Glomerular visceral epithelial cell (primary cell): ENCODE results near the gene C21orf58.
A peak's percentile ranks its signal among the peaks of the same experiment; 100 is the strongest.
"Not testable (repeated sequence)": the region's sequence is repeated elsewhere in the genome, so short reads cannot be mapped to it uniquely, and the experiment has no call there.

Experiments used
- DNase-seq: peaks from one replicate; pipeline ENCODE4 v3.0.0-alpha.2; 2016; ENCODE audit errors: extremely low spot score

C21orf58 gene

DNA sequence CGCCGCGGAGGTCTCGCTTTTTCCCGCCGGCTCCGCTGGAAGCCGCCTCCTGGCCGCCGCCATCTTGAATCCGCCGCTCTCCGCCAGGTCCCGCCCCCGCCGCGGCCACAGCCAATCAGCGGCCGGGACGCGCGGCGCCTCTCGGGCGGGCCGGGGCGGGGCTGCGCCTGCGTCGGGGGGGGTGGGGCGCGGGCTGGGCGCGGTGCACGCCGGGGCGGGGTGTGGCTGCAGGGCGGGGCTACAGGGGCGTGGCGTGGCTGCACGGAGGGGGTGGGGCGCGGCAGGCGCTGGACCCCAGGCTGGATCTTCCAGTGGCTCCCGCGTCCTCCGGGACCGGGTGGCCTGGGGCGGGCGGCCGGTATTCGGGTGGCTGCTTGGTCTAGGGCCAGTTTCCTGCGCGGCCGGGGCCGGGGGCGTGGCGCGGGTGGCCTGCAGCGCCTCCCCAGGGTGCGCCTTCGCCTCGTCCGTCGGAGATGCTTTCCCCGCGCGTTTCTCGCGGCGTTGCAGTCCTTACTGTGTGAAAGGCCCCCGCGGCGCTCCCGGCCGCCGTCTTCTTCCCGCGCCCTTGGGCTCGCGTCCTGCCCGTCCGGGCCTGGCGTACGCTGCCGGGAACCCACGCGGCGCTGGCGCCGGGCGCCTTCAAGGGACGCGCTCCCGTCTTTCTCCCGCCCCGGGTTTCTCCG is 861 bp upstream of the C21orf58 start:
- peak; percentile 95 for DNase-seq

DNA sequence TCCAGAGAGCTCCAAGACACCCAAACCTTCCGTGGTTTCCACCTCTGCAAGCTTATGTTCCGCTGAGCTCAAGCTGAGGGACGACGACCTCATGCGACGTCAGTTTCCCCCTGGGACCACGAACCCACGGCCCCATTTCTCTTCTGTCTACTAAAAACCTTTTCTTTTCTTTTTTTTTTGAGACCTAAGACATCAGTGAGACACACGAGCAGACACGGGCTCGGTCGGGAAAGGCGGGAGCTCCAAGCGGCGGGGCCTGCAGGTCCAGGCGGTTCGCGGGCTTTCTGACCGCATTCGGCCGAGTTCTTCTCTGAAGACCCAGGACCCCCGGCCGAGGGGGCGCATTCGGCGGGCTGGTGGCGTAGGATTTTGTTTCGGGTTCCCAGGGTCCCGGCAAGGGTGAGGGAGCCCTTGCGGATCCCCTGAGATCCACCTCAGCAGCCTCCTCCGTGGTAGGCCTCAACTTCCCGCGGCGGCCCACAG is 402 bp downstream of the C21orf58 start:
- DNase-seq, result no peak

DNA sequence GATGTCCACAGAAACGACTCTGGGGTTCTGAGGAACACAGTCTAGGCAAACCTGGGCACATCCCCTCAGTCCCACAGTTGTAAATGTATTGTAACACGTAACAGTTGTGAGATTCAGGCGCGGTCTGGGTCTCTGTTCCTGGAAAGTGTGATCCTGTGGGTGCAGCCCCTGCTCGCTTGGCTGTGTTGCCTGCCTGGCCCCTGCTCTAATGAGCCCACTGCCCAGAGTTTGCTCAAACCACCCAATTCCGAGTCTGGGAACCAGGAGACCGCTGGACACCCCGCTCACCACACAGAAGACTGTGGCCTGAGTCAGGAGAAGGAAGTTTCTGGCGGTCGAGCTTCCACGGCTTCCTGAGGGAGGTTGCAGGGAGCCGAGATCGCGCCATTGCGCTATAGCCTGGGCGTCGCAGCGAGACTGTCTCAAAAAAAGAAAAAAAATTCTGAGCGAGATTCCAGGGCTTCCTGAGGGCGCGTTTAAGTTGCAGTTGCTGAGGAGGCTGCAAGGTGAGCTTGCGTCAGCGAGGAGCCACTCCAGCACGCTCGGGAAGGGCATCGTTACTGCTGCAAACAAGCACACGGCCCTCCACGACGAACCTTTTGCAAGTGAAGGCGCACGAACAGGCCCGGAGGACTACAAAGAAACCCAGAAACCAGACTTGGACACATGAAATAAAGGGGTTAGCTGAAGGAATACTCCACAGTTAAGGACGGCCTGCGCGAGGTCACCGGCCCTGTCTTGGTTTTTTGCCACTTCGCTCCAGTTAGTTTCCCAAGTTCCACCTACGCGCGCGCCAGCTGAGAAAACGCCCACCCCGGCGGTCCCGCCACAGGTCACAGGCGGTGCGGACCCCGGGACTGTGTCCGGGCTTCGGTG is 1.1 kb downstream of the C21orf58 start:
- DNase-seq, result peak; percentile 32

DNA sequence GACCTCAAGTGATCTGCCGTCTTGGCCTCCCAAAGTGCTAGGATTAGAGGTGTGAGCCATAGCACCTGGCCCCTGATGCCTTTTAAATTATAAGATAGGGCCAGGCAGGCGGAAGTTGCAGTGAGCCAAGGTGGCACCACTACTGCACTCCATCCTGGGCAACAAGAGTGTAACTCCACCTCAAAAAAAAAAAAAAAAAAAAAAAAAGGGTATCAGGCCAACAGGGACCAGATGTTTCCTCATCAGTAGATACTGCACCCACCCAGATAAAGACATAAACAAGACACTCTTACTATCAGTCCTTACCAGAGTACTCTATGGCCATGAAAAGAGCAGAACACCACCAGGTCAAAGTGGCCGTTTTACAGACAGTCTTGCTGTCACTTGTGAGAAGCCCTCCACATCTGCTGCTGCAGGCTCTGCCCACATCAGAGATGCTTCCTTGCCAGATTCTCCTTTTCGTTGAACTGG is 3.3 kb downstream of the C21orf58 start:
- no peak for DNase-seq

DNA sequence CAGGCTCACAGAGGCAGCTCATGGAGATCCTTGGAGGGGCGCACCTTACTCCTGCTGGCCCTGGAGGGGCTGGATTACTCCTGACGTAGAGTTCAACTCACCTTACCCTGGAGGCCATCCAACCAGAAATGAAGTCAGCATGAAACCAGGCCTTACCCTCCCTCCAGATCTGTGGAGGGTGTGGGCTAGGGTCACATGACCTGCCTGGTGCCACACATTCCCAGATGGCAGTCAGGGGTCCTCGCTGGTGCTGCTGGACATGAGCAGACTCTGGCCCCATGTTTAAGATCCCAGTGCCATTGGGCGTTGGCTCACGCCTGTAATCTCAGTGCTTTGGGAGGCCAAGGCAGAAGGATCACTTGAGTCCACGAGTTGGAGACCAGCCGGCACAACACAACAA is 4.5 kb downstream of the C21orf58 start:
- DNase-seq, result no peak

DNA sequence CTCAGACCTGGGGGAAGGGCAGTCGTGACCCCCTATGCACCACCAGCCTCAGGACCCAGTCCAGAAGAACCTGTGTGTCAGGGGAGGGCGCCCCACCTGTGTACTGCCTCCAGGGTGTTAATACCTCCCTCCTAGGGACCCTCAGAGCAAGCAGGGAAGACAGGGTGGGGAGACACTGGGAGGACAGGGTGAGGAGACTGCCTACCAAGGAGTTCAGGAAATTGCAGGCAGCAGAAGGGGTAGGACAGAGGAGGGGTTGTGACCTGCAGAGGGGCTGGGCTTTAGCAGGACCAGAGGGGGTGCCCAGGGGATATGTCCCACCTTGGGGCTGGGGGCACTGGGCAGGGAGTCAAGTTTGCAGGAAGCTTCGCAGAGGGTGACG is 5.2 kb downstream of the C21orf58 start:
- DNase-seq, result no peak

DNA sequence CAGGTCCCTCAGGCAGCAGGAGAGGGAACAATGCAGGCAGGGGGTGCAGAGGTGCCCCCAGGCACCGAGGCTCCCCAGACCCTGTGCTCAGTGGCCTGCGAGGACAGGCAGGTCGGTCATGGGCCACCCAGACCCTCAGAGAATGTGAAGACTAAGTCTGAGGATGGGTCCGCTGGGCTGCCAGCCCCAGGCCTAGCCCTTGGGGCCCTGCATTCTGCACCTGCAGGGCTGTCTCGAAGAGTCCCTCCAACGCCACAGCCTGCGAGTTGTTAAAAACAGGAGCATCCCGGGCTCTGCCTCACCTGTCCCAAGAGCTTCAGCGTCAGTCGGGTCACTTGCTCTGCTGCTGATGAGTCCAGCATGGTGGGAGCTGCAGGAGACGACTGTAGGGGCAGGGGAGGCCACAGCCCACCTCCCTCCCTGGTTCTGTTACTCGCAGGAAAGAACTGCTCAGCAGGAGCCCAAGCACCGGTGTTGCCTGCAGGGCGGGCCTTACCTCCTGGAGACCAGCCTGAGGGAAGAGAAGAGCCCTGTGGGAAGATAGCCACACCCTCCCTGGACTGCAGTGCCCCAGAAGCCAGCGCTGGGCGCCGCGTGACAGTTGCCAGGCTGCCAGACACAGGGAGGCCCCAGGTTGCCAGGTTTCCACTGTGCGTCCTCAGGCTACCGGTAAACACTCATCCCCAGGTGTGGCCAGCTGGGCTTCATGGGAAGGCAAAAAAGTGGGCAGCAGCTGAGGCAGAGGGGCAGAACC is 5.8 kb downstream of the C21orf58 start:
- no peak for DNase-seq

DNA sequence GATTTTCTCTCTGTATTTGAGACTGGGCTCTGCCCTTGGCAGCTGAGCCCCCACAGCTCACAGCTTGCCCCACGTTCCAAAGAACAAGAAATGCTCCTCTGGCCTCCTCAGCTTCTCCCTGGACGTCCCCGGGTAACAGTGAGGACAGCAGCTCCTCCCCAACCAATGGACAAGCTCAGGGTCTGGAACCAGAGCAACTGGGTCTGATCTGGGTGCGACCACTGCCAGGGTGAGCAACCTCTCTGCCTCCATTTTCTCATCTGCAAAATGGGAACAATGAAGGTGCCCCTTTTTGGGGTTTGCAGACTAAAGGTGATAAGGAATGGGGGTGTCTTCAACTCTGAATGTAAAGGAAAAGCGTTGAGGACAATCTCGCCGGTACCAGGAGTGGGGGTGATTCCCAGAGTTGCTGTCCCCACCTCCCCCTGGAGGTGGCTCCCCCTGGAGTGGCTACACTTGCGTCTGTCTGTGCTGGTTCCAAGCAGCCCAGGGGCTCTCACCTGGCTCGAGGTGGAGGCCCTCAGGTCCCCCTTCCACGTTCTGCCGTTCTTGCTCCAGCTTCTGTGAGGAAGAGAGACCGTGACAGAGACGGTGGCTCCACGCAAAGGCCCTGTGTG is 6.9 kb downstream of the C21orf58 start:
- no peak for DNase-seq

DNA sequence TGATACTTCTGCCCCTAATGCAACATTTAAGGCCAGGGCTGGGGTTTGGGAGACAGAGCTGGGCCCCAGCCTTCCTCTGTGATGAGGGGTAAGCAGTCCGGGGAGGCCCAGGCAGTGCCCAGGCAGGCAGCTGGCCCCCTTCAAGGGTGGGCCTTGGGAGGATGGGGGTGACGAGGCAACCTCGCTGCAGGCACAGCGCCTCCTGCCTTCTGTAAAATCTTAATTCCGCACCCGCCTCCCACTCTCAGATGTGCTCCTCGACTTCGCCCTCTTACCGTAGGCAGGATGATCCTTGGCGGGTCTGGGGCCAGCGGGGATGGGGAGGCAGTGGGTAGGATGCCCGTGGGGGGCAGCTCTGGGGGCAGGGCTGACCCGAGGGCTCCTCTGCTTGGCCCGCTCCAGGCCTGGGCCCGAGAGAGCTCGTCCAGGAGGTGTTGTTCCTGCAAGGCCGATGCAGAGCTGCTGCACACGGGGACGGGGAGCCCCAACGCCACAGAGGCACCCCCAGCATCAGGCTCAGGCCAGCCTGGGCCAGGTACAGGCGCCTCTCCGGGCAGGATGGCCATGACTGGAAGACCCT is 9.1 kb downstream of the C21orf58 start:
- no peak for DNase-seq

DNA sequence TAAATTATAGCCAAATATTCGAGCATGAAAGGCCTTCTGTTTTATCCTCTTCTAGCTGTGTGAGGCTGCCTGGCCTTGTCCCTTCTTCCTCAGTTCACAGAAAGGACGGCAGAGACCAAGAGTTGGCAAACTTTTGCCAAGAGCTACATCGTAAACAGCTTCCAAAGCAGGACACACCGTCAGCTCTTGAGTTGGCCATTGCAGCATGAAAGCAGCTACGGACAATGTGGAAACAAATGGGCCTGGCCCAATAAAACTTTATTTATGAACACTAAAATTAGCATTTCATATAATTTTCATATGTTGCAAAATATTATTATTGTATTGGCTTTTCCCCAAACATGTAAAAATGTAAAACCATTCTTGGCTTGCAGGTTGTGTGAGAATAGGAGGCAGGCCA is 10.7 kb downstream of the C21orf58 start:
- no peak for DNase-seq

DNA sequence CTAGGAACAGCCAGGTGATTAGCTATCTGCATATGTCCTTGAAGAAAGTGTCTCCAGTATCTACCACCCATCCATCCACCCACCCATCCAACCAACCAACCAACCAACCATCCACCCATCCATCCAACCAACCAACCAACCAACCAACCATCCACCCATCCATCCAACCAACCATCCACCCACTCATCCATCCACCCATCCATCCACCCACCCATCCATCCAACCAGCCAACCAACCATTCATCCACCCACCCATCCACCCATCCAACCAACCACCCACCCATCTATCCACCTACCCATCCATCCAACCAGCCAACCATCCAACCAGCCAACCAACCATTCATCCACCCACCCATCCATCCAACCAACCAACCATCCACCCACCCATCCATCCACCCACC is 12.1 kb downstream of the C21orf58 start:
- no peak for DNase-seq

DNA sequence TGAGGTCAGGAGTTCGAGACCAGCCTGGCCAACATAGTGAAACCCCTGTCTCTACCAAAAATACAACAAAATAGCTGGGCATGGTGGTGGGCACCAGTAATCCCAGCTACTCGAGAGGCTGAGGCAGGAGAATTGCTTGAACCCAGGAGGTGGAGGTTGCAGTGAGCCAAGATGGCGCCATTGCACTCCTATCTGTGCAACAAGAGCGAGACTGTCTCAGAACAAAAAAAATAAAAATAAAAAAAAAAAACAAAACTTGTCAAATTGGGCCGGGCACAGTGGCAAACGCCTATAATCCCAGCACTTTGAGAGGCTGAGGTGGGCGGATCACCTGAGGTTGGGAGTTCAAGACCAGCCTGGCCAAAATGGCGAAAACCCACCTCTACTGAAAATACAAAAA is 13.4 kb downstream of the C21orf58 start:
- not testable (repeated sequence) for DNase-seq

DNA sequence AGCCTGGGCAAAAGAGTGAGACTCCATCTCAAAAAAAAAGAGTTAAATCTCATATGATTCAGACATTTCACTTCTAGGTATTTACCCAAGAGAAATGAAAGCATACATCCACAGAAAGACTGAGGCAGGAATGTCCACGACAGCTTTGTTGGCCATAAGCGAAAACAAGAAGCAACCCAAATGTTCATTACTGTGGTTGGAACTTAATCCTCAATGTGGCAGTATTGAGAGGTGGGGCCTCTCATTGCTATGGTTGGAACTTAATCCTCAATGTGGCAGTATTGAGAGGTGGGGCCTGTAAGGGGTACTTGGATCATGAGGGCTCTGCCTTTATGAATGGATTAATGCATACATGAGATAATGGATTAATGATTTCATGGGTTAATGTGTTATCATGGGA is 15.2 kb downstream of the C21orf58 start:
- no peak for DNase-seq

DNA sequence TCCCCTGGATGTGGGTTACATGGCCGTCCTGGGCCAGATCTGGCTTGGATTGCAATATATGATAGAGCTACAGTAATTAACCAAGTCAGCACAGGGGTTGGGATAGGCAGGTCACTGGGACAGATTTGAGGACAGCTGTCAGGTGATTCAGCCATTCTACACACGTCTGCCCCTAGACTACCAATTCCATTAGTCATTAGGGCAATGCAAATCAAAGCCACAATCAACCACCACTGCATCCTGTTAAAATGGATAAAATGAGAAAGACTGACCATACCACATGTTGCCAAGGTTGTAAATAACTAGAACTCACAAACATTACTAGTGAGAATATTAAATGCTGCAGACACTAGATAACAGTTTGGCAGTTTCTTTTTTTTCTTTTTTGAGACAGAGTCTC is 16.0 kb downstream of the C21orf58 start:
- peak; percentile 59 for DNase-seq

DNA sequence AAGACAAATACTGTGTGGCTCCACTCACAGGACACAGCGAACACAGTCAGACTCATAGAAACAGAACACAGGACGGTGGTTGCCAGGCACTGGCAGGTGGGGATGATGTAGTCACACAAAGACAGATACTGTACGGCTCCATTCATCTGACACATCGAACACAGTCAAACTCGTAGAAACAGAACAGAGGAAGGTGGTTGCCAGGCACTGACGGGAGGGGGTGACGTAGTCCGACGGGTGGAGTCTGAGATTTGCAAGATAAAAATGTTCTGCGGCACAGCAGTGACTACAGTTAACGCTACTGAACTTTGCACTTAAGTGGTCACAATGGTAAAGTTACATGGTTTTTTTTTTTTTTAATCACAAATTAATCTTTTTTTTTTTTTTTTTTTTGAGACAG is 18.7 kb downstream of the C21orf58 start:
- no peak for DNase-seq

DNA sequence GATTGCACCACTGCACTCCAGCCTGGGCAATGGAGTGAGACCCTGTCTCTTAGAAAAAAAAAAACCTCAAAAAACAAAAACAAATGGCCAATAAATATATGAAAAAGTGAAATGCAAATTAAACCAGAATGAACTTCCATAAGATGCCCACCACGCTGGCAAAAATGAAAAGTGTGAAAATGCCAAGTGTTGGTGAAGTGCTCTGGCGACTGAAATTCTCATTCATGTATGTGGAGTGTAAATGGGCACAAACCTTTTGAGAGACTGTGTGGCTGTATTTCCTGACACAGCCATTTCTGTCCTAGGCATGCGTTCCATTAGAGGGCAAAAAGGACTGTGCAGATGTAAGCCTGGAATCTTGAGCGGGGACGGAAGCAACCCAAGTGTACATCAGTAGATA is 19.2 kb downstream of the C21orf58 start:
- DNase-seq, result no peak

DNA sequence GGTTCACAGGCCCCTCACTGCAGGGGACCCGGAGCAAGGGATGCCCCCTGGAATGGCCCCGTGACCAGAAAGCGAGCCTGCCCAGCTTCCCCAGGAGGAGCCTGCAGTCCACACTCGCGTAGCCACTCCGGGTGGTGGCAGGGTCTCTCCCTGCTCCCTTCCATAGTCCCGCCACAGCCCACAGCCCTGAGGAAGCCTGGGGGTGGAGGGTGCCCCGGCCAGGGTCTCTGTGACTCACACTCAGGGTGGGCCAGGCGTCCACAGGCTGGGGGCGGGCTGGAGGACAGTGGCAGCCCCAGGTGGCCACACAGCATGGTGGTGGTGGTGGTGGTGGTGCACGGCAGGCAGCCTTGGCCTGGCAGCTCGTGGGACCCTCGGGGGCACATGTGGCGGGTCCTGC is 21.9 kb downstream of the C21orf58 start:
- DNase-seq, result no peak

DNA sequence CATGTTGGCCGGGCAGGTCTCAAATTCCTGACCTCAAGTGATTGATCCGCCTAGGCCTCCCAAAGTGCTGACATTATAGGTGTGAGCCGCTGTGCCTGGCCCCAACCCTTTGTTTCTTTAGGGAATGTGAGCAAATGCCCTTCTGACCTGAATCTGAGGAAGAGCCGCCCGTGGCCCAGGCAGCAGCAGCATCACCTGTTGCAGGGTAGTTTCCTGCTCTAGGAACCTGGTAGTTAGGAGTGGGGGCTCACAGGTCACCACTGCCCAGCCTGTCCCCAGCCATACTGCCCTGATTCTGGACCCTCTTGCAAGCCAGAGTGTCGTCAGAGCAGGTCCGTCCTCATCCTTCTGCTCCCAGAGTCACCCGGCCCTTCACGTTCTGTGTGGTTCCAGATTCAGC is 24.5 kb downstream of the C21orf58 start:
- no peak for DNase-seq

DNA sequence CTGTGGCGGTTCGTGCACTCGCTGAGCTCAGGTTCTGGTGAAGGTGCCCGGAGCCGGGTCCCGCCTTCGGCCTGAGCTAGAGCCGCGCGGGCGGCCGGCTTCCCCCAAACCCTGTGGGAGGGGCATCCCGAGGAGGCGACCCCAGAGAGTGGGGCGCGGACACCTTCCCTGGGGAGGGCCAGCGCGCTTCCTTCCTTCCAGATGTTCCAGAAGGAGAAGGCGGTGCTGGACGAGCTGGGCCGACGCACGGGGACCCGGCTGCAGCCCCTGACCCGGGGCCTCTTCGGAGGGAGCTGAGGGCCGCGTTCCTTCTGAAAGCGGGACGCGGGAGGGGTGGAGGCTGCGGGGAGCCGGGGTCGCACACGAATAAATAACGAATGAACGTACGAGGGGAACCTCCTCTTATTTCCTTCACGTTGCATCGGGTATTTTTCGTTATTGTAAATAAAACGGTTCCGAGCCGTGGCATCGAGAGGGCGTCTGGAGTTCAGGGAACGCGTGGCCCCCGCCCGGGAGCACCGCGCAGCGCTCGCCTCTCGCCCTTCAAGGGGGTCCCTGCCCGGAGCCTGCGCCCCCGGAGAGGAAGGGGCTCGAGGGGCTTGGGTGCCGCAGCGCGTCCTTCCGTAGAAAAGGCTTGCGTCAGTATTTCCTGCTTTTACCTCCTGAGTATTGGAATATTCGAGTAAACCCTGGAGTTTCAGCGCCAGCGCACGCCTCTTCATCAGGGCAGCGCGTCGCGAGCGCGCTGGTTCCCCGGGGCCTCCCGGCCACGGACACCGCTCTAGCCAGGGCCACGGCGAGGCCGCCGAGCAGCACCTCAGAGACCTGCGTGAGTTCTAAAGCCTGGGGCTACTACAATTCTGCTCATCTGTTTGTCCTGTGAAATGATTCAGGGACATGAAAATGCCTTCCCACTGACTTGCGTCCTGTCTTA is 26.1 kb downstream of the C21orf58 start:
- DNase-seq, result no peak

DNA sequence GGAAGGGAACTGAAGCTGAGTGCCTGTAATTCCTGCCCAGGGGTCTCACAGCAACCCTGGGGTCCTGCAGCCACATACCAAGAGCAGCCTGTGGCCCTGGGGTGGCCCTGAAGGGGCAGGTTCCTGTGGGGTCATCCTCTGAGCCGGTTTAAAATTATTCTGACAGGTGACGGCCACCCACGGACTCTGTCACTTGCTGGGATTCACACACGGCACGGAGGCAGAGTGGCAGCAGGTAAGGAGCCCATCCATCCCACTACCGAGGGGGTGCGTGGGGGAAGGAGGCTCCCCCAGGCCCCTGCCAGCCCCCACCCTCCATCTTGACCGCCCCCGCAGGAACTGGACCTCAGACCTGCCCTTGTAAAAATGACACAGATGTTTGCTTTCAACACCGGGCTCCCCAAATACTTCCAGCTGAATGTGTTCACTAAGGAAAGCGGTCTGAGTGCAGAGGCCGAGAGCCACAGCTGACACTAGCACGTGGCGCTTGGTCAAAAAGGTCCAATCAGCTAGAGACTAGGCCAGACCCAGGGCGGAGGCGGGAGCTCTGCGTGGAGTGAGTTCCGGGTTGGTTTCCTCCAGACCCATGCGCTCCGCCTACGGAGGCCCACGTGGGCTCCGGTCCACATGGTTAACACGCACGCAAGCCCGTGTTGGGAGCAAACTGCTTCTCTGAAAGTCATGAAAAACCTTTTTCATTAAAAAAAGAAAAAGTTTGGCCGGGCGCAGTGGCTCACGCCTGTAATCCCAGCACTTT is 27.5 kb downstream of the C21orf58 start:
- DNase-seq, result no peak
